ENCODE measurements around the gene BLVRB. TPM values are rescaled to one million over a fixed set of nuclear protein-coding genes. Genes with fewer than 3 reads are reported as not detected.

The BLVRB gene
- total RNA-seq, 1 experiment from 2014 or later, result 113 TPM

GRCh38 chr19:40502081-40502480 is 36.5 kb upstream of the BLVRB start:
- Histone ChIP-seq H3K79me2 (ENCODE audit: insufficient read depth, low read length) (no peaks in the 10 kb centered on the region), H3K27me3 (ENCODE audit: insufficient read depth, low read length) (no peaks in the 10 kb centered on the region), H2AFZ (ENCODE audit: low read depth, low read length, poor library complexity, severe bottlenecking) (no peak overlapping the region), H3K4me1 (ENCODE audit: control insufficient read depth in 1 of 2, insufficient read depth in 2 of 2, low read length in 2 of 2) (0 out of 4 replicates have a peak, but pooled peaks cover 0 to 7% of the 10 kb centered on the region in 2 experiments), H3K4me3 (replicated peaks in 1 of 2; ENCODE audit: low read depth in 1 of 2, low read length in 2 of 2) (no peak overlapping the region), H3K9me2 (ENCODE audit: insufficient read depth) (no peaks in the 10 kb centered on the region), H3K36me3 (ENCODE audit: control insufficient read depth in 1 of 2, insufficient read depth in 2 of 2, low read length in 2 of 2) (no peaks in the 10 kb centered on the region), H3K9me3 (ENCODE audit: control insufficient read depth in 1 of 2, insufficient read depth in 1 of 2, low read depth in 1 of 2, low read length in 2 of 2) (no peaks in the 10 kb centered on the region), H3K4me2 (ENCODE audit: low read length) (no peak overlapping the region), H4K20me1 (ENCODE audit: insufficient read depth) (no peaks in the 10 kb centered on the region), H3K9ac (ENCODE audit: low read length) (no peak overlapping the region), H3K27ac (ENCODE audit: low read depth, low read length) (no peak overlapping the region)
- no peak for TF ChIP-seq ZBTB33 (IDR thresholded peaks at IDR 0.05; ENCODE audit: extremely low read depth, insufficient replicate concordance, low read length)
- no peak for TF ChIP-seq ZNF274 (IDR thresholded peaks at IDR 0.05; ENCODE audit: low read depth, low read length)
- no peak for TF ChIP-seq EGR1 (IDR thresholded peaks at IDR 0.05; ENCODE audit: low read depth)
- no peak for TF ChIP-seq SRF (IDR thresholded peaks at IDR 0.05; ENCODE audit: low read depth)
- no peak for TF ChIP-seq SIN3A (IDR thresholded peaks at IDR 0.05; ENCODE audit: low read depth)
- no peak for TF ChIP-seq CTCF (IDR thresholded peaks at IDR 0.05 in 2 of 3, conservative IDR thresholded peaks at IDR 0.05 in 1 of 3; ENCODE audit: borderline replicate concordance in 1 of 3, insufficient read depth in 1 of 3, low read depth in 2 of 3, low read length in 2 of 3)
- TF ChIP-seq POLR2A (IDR thresholded peaks at IDR 0.05; ENCODE audit: borderline replicate concordance, extremely low read depth, insufficient read depth, insufficient read length), result no peak
- TF ChIP-seq FOSL1 (IDR thresholded peaks at IDR 0.05; ENCODE audit: low read depth), result no peak
- ChIA-PET POLR2A (interaction anchor here (0.9 kb wide), 1 partner anchor 37 kb away, joined by 3 read pairs; no protein-coding TSS in a partner anchor), CTCF (interaction anchor here (1.0 to 1.2 kb wide), 3 partner anchors 21 to 100 kb away, joined by 3 to 6 read pairs (median 5); no protein-coding TSS in a partner anchor), RAD21 (ENCODE audit: low non-redundant PET in 1 of 2, low total read pairs in 2 of 2, uncharacterized antibody in 2 of 2, unreplicated experiment in 2 of 2) (interaction anchor here in 1 of 2 experiments (0.6 kb wide), 1 partner anchor 10 kb away, joined by 5 read pairs; no protein-coding TSS in a partner anchor)
- intact Hi-C loops (cut with micrococcal nuclease), result no loop called here
- ATAC-seq, result no peak
- DNase-seq (ENCODE audit: low read depth, low spot score), result no peak
- BruUV-seq (replicated peaks), result no TSS peak
